PC-9 (cell line): ENCODE measurements around the gene CYLD. TPM values are rescaled to one million over a fixed set of nuclear protein-coding genes. Genes with fewer than 3 reads are reported as not detected.

Experiments
- BruUV-seq: library from RNA; stranded (reverse); fragments of 400-500 nt; replicated peaks from 2 replicates; lab custom pipeline; 2021; lab: Mats Ljungman, UMichigan
- CTCF ChIA-PET: fragments of 300-600 bp; sonication (Branson Sonifier 250); formaldehyde crosslinking; loops from one replicate; lab custom pipeline; 2022; ENCODE audit warnings: antibody characterized with exemption; lab: Charles Lee
- POLR2A ChIA-PET: fragments of 300-600 bp; sonication (Branson Sonifier 250); formaldehyde crosslinking; loops from one replicate; lab custom pipeline; 2022; ENCODE audit warnings: antibody characterized with exemption; ENCODE audit not compliant: unreplicated experiment; lab: Charles Lee
- DNase-seq, 2 experiments: peaks; one replicate each; pipeline versions ENCODE4 v3.0.0 to v3.0.0-alpha.2; 2015 to 2022; ENCODE audit warnings: mixed read lengths in 1 of 2
- H2AFZ ChIP-seq: fragments of 200-600 bp; sonication (generic); 2 replicates; pipeline ENCODE4 v1.8.1; 2017; ENCODE audit warnings: antibody characterized with exemption
- H3F3A ChIP-seq: fragments of 200-600 bp; sonication (generic); 2 replicates; pipeline ENCODE4 v1.8.1; 2017; ENCODE audit warnings: antibody characterized with exemption, mild to moderate bottlenecking, low read depth; ENCODE audit not compliant: insufficient read depth
- H3K27ac ChIP-seq: fragments of 200-600 bp; sonication (generic); 2 replicates; pipeline ENCODE4 v1.6.1; 2016; ENCODE audit warnings: mixed run types
- H3K27me3 ChIP-seq: fragments of 200-600 bp; sonication (generic); 2 replicates; pipeline ENCODE4 v1.6.1; 2016; ENCODE audit warnings: low read depth, mixed run types; ENCODE audit not compliant: insufficient read depth
- H3K36me3 ChIP-seq: fragments of 200-600 bp; sonication (generic); 2 replicates; pipeline ENCODE4 v1.6.1; 2016; ENCODE audit warnings: low read depth, mixed run types
- H3K4me1 ChIP-seq: fragments of 200-600 bp; sonication (generic); replicated peaks from 2 replicates; pipeline ENCODE4 v1.6.1; 2016; ENCODE audit warnings: mixed run types; ENCODE audit not compliant: insufficient read depth
- H3K4me2 ChIP-seq: fragments of 200-600 bp; sonication (generic); 2 replicates; pipeline ENCODE4 v1.6.1; 2017; ENCODE audit warnings: mixed run types
- H3K4me3 ChIP-seq: fragments of 200-600 bp; sonication (generic); 2 replicates; pipeline ENCODE4 v1.6.1; 2016; ENCODE audit warnings: mixed run types
- H3K79me2 ChIP-seq: fragments of 200-600 bp; sonication (generic); 2 replicates; pipeline ENCODE4 v1.6.1; 2017; ENCODE audit warnings: low read depth, mixed run types
- H3K9me2 ChIP-seq: fragments of 200-600 bp; sonication (generic); 2 replicates; pipeline ENCODE4 v1.8.1; 2017; ENCODE audit warnings: mild to moderate bottlenecking; ENCODE audit not compliant: insufficient read depth
- H3K9me3 ChIP-seq: fragments of 200-600 bp; sonication (generic); 2 replicates; pipeline ENCODE4 v1.8.1; 2016; ENCODE audit warnings: low read depth; ENCODE audit not compliant: insufficient read depth
- H4K20me1 ChIP-seq: fragments of 200-600 bp; sonication (generic); 2 replicates; pipeline ENCODE4 v1.8.1; 2017; ENCODE audit not compliant: insufficient read depth
- EZH2 ChIP-seq: fragments of 200-600 bp; sonication (generic); IDR thresholded peaks from 2 replicates; pipeline ENCODE4 v1.8.0; 2017; ENCODE audit warnings: antibody characterized with exemption, low read depth
- intact Hi-C: fragments of 100-400 bp; cut with micrococcal nuclease; formaldehyde crosslinking; loops from one replicate; pipeline ENCODE4 v1.10.0; 2022; ENCODE audit not compliant: unreplicated experiment
- total RNA-seq: library from RNA; stranded (reverse); gene quantifications from 2 replicates; pipeline ENCODE4 v1.2.3, GENCODE V29; 2021
- TF ChIP-seq, protein P1 (sequence below): fragments of 200-600 bp; sonication (generic); conservative IDR thresholded peaks from 2 replicates; pipeline ENCODE4 v1.6.1; 2017; ENCODE audit warnings: mixed run types, antibody characterized with exemption, mild to moderate bottlenecking, moderate library complexity

CYLD gene
- total RNA-seq, 1 experiment from 2014 or later, result 19.0 TPM

DNA sequence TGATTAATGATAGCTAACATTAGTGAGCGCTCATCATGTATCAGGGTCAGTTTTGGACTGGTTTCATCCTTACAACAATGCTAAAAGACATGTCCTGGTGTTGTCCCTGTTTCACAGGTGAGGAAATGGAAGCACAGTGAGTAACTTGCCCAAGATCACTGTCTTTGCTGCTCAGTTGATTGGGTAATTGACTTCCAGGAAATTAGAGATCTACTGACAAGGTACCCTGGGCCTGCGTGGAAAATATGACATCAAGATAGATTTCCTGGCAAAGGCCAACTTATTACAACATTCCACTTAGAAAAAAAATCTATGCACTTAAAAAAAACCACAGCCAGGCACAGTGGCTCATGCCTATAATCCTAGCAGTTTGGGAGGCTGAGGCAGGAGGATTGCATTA lies 96.3 kb downstream of the CYLD start:
- H3F3A ChIP-seq, result no peaks in the 10 kb centered on the region
- no peak overlapping the region for H3K27ac ChIP-seq
- CTCF ChIA-PET, result no interaction called here
- H3K27me3 ChIP-seq, result peaks cover 64% of the 10 kb centered on the region
- no peaks in the 10 kb centered on the region for H3K9me2 ChIP-seq
- no peak for TF ChIP-seq EZH2
- TF ChIP-seq, protein P1, sequence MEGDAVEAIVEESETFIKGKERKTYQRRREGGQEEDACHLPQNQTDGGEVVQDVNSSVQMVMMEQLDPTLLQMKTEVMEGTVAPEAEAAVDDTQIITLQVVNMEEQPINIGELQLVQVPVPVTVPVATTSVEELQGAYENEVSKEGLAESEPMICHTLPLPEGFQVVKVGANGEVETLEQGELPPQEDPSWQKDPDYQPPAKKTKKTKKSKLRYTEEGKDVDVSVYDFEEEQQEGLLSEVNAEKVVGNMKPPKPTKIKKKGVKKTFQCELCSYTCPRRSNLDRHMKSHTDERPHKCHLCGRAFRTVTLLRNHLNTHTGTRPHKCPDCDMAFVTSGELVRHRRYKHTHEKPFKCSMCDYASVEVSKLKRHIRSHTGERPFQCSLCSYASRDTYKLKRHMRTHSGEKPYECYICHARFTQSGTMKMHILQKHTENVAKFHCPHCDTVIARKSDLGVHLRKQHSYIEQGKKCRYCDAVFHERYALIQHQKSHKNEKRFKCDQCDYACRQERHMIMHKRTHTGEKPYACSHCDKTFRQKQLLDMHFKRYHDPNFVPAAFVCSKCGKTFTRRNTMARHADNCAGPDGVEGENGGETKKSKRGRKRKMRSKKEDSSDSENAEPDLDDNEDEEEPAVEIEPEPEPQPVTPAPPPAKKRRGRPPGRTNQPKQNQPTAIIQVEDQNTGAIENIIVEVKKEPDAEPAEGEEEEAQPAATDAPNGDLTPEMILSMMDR, result no peak
- H3K4me2 ChIP-seq, result no peak overlapping the region
- no peaks in the 10 kb centered on the region for H3K4me1 ChIP-seq
- POLR2A ChIA-PET, result no interaction called here
- no peaks in the 10 kb centered on the region for H3K79me2 ChIP-seq
- intact Hi-C loops, result no loop called here
- no peak overlapping the region for H3K4me3 ChIP-seq
- H4K20me1 ChIP-seq, result no peaks in the 10 kb centered on the region
- no peaks in the 10 kb centered on the region for H3K36me3 ChIP-seq
- no peaks in the 10 kb centered on the region for H3K9me3 ChIP-seq
- no peak for DNase-seq
- BruUV-seq, result no TSS peak
- H2AFZ ChIP-seq, result no peak overlapping the region

DNA sequence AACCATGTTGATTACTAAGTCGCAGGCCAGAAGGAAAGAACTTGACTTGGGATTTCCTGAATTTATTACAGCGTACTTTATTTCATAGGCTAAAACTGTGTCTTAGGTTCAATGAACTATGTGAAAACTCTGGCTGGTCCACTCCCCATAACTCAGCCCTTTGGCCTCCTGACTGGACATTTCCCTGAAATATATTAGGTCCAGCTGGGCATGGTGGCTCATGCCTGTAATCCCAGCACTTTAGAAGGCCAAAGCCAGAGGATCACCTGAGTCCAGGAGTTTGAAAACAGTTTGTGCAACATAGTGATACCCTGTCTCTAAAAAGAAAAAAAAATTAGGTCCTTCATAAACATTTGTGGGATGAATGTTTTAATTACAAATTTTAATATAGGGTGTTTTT lies 97.0 kb downstream of the CYLD start:
- Histone ChIP-seq H3K4me3 (no peak overlapping the region), H3K9me2 (no peaks in the 10 kb centered on the region), H3K4me1 (no peaks in the 10 kb centered on the region), H3K36me3 (no peaks in the 10 kb centered on the region), H2AFZ (no peak overlapping the region), H3K79me2 (no peaks in the 10 kb centered on the region), H3K9me3 (no peaks in the 10 kb centered on the region), H3K27ac (no peak overlapping the region), H3K27me3 (peaks cover 63% of the 10 kb centered on the region), H3F3A (no peaks in the 10 kb centered on the region), H4K20me1 (no peaks in the 10 kb centered on the region), H3K4me2 (no peak overlapping the region)
- POLR2A ChIA-PET, result no interaction called here
- no peak for DNase-seq
- BruUV-seq, result no TSS peak
- TF ChIP-seq, protein P1, result no peak
- no peak for TF ChIP-seq EZH2
- intact Hi-C loops, result no loop called here
- CTCF ChIA-PET, result no interaction called here

DNA sequence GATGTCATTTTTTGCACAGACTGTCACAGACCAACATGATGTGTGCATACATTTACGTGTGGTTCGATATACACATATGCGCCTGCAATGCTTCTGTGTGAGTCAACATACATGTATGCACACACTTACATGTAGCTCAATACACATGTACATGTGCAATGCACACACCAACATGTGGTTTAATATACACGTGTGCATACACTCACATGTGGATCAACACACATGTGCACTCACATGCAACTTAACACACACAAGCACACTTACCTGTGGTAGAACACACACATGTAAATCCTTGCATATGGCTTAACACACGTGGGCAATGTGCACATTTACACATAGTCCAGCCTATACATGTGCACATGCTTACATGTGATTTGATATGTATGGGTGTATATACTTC lies 97.5 kb downstream of the CYLD start:
- CTCF ChIA-PET, result no interaction called here

More for the DNA sequence above, 97.5 kb downstream of the CYLD start:
- Histone ChIP-seq H3K9me3 (no peaks in the 10 kb centered on the region), H4K20me1 (no peaks in the 10 kb centered on the region), H3F3A (no peaks in the 10 kb centered on the region), H3K27ac (no peak overlapping the region), H3K36me3 (no peaks in the 10 kb centered on the region), H2AFZ (no peak overlapping the region), H3K4me2 (no peak overlapping the region), H3K4me1 (no peaks in the 10 kb centered on the region), H3K9me2 (no peaks in the 10 kb centered on the region), H3K79me2 (no peaks in the 10 kb centered on the region), H3K27me3 (peaks cover 59% of the 10 kb centered on the region), H3K4me3 (no peak overlapping the region)
- TF ChIP-seq EZH2, result no peak
- intact Hi-C loops, result no loop called here
- no TSS peak for BruUV-seq
- no peak for DNase-seq
- POLR2A ChIA-PET, result no interaction called here
